NB4 (cell line): ENCODE measurements around the gene SH2D4B.

ENCODE experiments used
- DNase-seq: peaks from one replicate; pipeline ENCODE4 v3.0.0; 2010; ENCODE audit warnings: low read depth
- H3K4me3 ChIP-seq: one replicate; pipeline ENCODE4 v1.5.1; 2011; ENCODE audit warnings: mild to moderate bottlenecking, low read depth, low read length, moderate library complexity
- CTCF ChIP-seq: IDR thresholded peaks from one replicate; pipeline ENCODE4 v1.5.1; 2012; ENCODE audit warnings: low read depth, low read length
- MAX ChIP-seq: IDR thresholded peaks from 2 replicates; pipeline ENCODE4 v1.6.1; 2011; ENCODE audit warnings: low read depth, low read length
- MYC ChIP-seq: IDR thresholded peaks from 2 replicates; pipeline ENCODE4 v1.6.1; 2011; ENCODE audit warnings: low read depth, low read length
- POLR2A ChIP-seq: IDR thresholded peaks from 2 replicates; pipeline ENCODE4 v1.6.1; 2011; ENCODE audit warnings: mild to moderate bottlenecking; ENCODE audit not compliant: insufficient read length; ENCODE audit errors: extremely low read depth

SH2D4B gene

DNA sequence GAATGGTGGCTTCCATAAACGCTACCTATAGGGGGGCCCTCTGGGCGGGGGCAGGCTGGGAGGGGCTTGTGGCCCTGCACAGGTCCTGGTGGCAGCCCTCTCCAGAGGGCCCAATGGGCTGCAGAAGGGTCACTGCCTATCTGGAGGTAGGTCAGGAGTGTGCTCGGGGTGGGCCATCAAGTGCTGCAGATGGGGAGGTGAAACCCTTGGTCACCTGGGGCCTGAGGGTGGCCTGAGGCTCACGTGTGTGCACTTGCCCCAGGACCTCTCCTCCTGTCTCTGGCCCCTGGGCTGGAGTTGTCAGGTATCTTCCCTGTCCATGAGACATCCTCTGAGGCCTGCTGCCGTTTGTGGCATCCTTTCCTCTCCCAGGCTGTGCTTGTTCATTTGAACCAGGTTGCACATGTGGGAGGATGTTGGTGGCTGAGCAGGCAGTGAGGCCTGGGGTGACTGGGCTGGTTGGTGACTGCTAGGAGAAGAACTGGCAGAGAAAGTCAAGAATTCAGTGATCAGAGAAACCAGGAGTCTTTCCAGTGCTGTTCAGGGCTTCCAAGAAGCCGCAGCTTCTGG, 21.1 kb upstream of the SH2D4B start:
- DNase-seq: no peak
- no peak overlapping the region for H3K4me3 ChIP-seq
- TF ChIP-seq MYC (no peak), CTCF (no peak), POLR2A (no peak), MAX (no peak)

DNA sequence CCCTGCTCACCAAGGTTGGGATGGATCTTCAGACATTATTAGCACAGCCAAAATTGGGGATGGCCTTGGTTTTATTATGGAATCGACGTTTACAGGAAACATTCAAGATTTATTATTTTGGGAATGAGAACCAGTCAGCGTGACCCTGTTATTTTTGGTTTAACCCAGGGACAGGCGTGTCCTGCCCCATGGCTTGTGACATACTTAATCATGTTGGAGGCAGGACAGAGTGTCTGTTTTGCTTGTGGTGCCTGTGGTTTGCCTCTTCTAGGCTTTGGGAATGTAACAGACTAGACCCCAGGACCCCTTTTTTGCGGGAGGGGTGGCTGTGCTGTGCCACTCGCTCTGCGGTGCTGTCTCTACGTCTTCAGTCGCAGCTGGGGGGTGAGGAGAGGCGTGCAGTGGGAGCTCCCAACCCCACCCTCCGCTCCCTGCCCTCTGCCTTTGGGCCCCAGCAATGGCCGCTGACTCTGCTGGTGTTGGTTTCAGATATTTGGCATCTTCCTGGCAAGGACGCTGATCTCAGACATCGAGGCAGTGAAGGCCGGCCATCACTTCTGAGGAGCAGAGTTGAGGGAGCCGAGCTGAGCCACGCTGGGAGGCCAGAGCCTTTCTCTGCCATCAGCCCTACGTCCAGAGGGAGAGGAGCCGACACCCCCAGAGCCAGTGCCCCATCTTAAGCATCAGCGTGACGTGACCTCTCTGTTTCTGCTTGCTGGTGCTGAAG, 20.1 kb upstream of the SH2D4B start:
- no peak overlapping the region for H3K4me3 ChIP-seq
- DNase-seq: no peak
- TF ChIP-seq MAX: no peak
- TF ChIP-seq CTCF: no peak
- TF ChIP-seq POLR2A: no peak
- TF ChIP-seq MYC: no peak

DNA sequence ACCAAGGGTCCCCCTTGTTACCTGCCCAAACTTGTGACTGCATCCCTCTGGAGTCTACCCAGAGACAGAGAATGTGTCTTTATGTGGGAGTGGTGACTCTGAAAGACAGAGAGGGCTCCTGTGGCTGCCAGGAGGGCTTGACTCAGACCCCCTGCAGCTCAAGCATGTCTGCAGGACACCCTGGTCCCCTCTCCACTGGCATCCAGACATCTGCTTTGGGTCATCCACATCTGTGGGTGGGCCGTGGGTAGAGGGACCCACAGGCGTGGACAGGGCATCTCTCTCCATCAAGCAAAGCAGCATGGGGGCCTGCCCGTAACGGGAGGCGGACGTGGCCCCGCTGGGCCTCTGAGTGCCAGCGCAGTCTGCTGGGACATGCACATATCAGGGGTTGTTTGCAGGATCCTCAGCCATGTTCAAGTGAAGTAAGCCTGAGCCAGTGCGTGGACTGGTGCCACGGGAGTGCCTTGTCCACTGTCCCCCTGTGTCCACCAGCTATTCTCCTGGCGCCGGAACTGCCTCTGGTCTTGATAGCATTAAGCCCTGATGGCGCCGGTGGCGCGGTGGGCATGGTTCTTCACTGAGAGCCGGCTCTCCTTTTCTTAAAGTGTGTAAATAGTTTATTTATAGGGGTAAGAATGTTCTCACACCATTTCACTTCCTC, 19.4 kb upstream of the SH2D4B start:
- TF ChIP-seq MAX (no peak), CTCF (no peak), MYC (no peak), POLR2A (no peak)
- H3K4me3 ChIP-seq: no peak overlapping the region
- no peak for DNase-seq

GRCh38 chr10:80518807-80519360, 18.8 kb upstream of the SH2D4B start:
- no peak for TF ChIP-seq MYC
- TF ChIP-seq CTCF: no peak
- TF ChIP-seq POLR2A: no peak
- no peak for TF ChIP-seq MAX
- no peak overlapping the region for H3K4me3 ChIP-seq

GRCh38 chr10:80519936-80520650, 17.6 kb upstream of the SH2D4B start:
- no peak for TF ChIP-seq CTCF
- no peak for TF ChIP-seq MAX
- TF ChIP-seq MYC: no peak
- no peak for TF ChIP-seq POLR2A
- no peak for DNase-seq
- H3K4me3 ChIP-seq: no peak overlapping the region

More at GRCh38 chr10:80518807-80519360, 18.8 kb upstream of the SH2D4B start:
- no peak for DNase-seq
